Measurements from ENCODE around the gene ACTR3. TPM values are rescaled to one million over a fixed set of nuclear protein-coding genes. Genes with fewer than 3 reads are reported as not detected.

Gene ACTR3
- total and polyA plus RNA-seq, 2 of the 8 experiments (the other 6 are each of a cell fraction or from before 2014, with no cell fraction given) = 51.7 to 184 TPM

DNA sequence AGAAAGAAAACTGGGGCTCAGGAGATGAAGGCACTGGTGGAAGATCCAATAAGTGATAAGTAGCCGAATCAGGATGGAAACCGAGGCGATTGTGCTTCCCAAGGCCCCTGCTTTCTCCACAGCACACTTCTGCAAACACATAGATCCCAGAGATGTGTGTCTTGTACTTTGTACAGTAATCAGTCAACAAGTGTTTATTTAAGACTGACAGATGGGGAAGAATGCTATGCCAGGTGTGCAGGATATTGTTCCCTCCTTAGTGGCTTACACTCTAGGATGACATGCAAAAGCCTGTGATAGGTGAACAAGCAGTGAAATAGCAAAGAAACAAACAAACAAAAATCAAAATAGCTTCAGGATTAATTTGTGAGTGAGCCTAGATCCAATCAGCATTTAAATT, 116.6 kb downstream of the ACTR3 start:
- H3K9ac ChIP-seq (replicated peaks in 1 of 4; ENCODE audit: extremely low read depth in 1 of 4, low read depth in 3 of 4, low read length in 3 of 4) = no peak overlapping the region; a peak in 1 of 7 replicates
- no peak overlapping the region for H4K8ac ChIP-seq (ENCODE audit: extremely low read depth, insufficient read depth, low read length)
- peaks cover 0 to 5% of the 10 kb centered on the region in 2 experiments; a peak in 2 of 4 replicates for H3K9me3 ChIP-seq (ENCODE audit: insufficient read depth in 2 of 2, low read depth in 1 of 2, low read length in 1 of 2)
- CTCF ChIA-PET (ENCODE audit: partially characterized antibody) = no interaction called here
- no peak overlapping the region for H2BK12ac ChIP-seq (ENCODE audit: low read depth, low read length)
- no peak overlapping the region for H2BK15ac ChIP-seq (ENCODE audit: low read length)
- H3K14ac ChIP-seq (ENCODE audit: insufficient read length) = no peak overlapping the region
- H3K4me1 ChIP-seq (replicated peaks in 1 of 4; ENCODE audit: control insufficient read depth in 3 of 4, insufficient read depth in 4 of 4, low read length in 3 of 4) = no peaks in the 10 kb centered on the region
- no peak overlapping the region for H4K5ac ChIP-seq (ENCODE audit: insufficient read length, low read depth, low read length)
- no peaks in the 10 kb centered on the region for H3K27me3 ChIP-seq (replicated peaks in 1 of 4; ENCODE audit: control insufficient read depth in 3 of 4, extremely low read depth in 1 of 4, insufficient read depth in 3 of 4, low read length in 3 of 4)
- H3K18ac ChIP-seq (ENCODE audit: extremely low read depth, low read length) = no peak overlapping the region
- H3K27ac ChIP-seq (ENCODE audit: low read depth, low read length) = no peak overlapping the region
- no peaks in the 10 kb centered on the region for H3K79me1 ChIP-seq (ENCODE audit: low read depth, low read length)
- no peak overlapping the region for H3K56ac ChIP-seq (replicated peaks; ENCODE audit: insufficient read length, low read depth, low read length)
- H4K20me1 ChIP-seq (replicated peaks in 1 of 2; ENCODE audit: control insufficient read depth in 1 of 2, insufficient read depth in 2 of 2, low read length in 2 of 2) = no peaks in the 10 kb centered on the region
- no peak overlapping the region for H2BK5ac ChIP-seq (ENCODE audit: low read depth, low read length)
- H3K4me2 ChIP-seq (ENCODE audit: insufficient read depth in 1 of 2, low read depth in 2 of 2, low read length in 2 of 2) = no peak overlapping the region
- H3K36me3 ChIP-seq (ENCODE audit: control insufficient read depth in 2 of 4, insufficient read depth in 4 of 4, low read length in 3 of 4) = no peaks in the 10 kb centered on the region
- H2AFZ ChIP-seq (ENCODE audit: low read length) = no peak overlapping the region
- TF ChIP-seq, protein P1, sequence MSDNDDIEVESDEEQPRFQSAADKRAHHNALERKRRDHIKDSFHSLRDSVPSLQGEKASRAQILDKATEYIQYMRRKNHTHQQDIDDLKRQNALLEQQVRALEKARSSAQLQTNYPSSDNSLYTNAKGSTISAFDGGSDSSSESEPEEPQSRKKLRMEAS (IDR thresholded peaks at IDR 0.05) = no peak
- TF ChIP-seq HDAC2 (IDR thresholded peaks at IDR 0.05; ENCODE audit: borderline replicate concordance in 1 of 2, low read depth in 2 of 2, low read length in 2 of 2) (no peak), ASH2L (IDR thresholded peaks at IDR 0.05; ENCODE audit: low read length) (no peak), HDAC6 (IDR thresholded peaks at IDR 0.05; ENCODE audit: low read depth, low read length) (no peak), CHD2 (IDR thresholded peaks at IDR 0.05; ENCODE audit: low read length) (no peak), SRF (IDR thresholded peaks at IDR 0.05; ENCODE audit: low read depth, low read length) (no peak), EP300 (IDR thresholded peaks at IDR 0.05; ENCODE audit: borderline replicate concordance in 1 of 2, low read depth in 2 of 2, low read length in 2 of 2) (no peak), SIX5 (IDR thresholded peaks at IDR 0.05; ENCODE audit: low read depth, low read length) (no peak), RXRA (IDR thresholded peaks at IDR 0.05; ENCODE audit: insufficient read depth, low read depth, low read length) (no peak), SUZ12 (IDR thresholded peaks at IDR 0.05; ENCODE audit: low read length) (no peak), CBX5 (IDR thresholded peaks at IDR 0.05; ENCODE audit: low read depth, low read length) (no peak), CREB1 (IDR thresholded peaks at IDR 0.05) (no peak), CTBP2 (IDR thresholded peaks at IDR 0.05; ENCODE audit: borderline replicate concordance, insufficient read depth, insufficient read length, low read length) (no peak), SAP30 (IDR thresholded peaks at IDR 0.05; ENCODE audit: insufficient read depth, insufficient replicate concordance, low read length) (no peak), FOSL1 (IDR thresholded peaks at IDR 0.05; ENCODE audit: insufficient read depth, low read depth, low read length) (no peak)
- H2AK5ac ChIP-seq (ENCODE audit: low read depth, low read length) = no peak overlapping the region
- H3K23me2 ChIP-seq (ENCODE audit: low read depth, low read length) = no peaks in the 10 kb centered on the region
- H2BK20ac ChIP-seq (ENCODE audit: low read length) = no peak overlapping the region
- no peak for FAIRE-seq
- DNase-seq (ENCODE audit: low read depth in 1 of 2, low spot score in 2 of 2) = no peak
- no peaks in the 10 kb centered on the region for H3K79me2 ChIP-seq (ENCODE audit: control insufficient read depth in 1 of 2, insufficient read depth in 2 of 2, low read length in 2 of 2)
- POLR2A ChIA-PET (ENCODE audit: partially characterized antibody) = no interaction called here
- H3K23ac ChIP-seq (ENCODE audit: insufficient read length) = no peak overlapping the region
- no peak overlapping the region for H3K4me3 ChIP-seq (ENCODE audit: extremely low read depth in 1 of 4, insufficient read depth in 2 of 4, low read depth in 3 of 4, low read length in 4 of 4)
- H4K91ac ChIP-seq (replicated peaks; ENCODE audit: insufficient read length, low read length) = no peak overlapping the region
- 95% methylated on average over 3 of the region's 3 CpGs; no CpG with 5 or more reads in 1 of the 2 experiments for WGBS, 2 experiments (ENCODE audit: extremely low coverage in 1 of 2, insufficient coverage in 1 of 2, insufficient read length in 1 of 2, insufficient replicate concordance in 2 of 2, low coverage in 1 of 2, low lambda C conversion rate in 2 of 2, missing lambda C conversion rate in 1 of 2)
- H3K4ac ChIP-seq (replicated peaks; ENCODE audit: insufficient read length, low read depth, low read length) = no peak overlapping the region
- no peak overlapping the region for H2BK120ac ChIP-seq (replicated peaks; ENCODE audit: low read depth, low read length)
